ENCODE measurements around the gene SETDB1. TPM values are rescaled to one million over a fixed set of nuclear protein-coding genes. Genes with fewer than 3 reads are reported as not detected.
A peak's percentile ranks its signal among the peaks of the same experiment; 100 is the strongest.

SETDB1 gene
- total and polyA plus RNA-seq, 2 of the 13 experiments (the other 11 are each of a cell fraction or from before 2014, with no cell fraction given) = 33.1 to 34.6 TPM

DNA sequence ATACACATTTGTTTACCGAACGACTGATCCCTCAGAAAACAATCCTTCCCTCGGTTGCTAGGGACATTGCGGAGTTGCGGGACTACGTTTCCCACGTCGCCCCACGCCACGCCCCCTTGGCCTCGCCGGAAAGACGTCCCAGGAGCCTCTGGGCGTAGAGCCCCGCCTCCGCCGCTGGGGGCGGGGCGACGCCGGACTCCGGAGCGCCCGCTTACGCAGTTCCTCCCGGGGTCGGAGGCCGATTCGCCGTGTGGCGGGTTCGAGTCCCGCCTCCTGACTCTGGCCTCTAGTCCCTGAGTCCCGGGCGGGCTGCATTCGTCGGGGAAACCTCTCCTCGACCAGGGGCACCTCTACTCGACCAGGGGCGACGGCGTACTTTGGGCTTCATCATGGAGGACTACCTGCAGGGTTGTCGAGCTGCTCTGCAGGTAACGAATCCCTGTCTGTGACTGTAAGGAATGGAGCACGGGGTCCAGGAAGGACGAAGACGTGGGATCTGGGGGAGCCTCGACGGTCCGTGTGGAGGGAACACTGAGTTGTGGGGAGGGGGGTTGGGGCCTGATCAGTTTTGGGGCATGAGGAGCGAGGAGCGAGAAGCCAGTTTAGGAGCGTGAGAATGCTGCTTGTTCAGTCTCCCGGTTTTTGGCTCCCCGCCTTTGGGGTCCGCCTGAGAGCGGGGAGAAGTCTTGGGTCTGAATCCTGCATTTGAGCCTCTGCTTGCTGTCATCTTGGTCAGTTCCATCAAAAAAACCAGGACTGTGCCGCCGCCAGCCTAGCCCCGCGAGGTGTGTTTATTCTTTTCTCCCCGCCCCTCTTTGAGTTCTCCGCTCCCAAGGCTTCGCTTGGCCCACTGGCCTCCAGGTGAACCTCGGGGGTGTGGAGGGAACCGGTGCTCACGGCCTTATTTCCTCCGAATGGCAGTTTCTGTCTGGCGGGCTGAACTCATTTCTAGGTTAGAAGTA, 82.4 kb downstream of the SETDB1 start, which contains the start of gene PRUNE1 (continued):
- TF ChIP-seq, protein P1, sequence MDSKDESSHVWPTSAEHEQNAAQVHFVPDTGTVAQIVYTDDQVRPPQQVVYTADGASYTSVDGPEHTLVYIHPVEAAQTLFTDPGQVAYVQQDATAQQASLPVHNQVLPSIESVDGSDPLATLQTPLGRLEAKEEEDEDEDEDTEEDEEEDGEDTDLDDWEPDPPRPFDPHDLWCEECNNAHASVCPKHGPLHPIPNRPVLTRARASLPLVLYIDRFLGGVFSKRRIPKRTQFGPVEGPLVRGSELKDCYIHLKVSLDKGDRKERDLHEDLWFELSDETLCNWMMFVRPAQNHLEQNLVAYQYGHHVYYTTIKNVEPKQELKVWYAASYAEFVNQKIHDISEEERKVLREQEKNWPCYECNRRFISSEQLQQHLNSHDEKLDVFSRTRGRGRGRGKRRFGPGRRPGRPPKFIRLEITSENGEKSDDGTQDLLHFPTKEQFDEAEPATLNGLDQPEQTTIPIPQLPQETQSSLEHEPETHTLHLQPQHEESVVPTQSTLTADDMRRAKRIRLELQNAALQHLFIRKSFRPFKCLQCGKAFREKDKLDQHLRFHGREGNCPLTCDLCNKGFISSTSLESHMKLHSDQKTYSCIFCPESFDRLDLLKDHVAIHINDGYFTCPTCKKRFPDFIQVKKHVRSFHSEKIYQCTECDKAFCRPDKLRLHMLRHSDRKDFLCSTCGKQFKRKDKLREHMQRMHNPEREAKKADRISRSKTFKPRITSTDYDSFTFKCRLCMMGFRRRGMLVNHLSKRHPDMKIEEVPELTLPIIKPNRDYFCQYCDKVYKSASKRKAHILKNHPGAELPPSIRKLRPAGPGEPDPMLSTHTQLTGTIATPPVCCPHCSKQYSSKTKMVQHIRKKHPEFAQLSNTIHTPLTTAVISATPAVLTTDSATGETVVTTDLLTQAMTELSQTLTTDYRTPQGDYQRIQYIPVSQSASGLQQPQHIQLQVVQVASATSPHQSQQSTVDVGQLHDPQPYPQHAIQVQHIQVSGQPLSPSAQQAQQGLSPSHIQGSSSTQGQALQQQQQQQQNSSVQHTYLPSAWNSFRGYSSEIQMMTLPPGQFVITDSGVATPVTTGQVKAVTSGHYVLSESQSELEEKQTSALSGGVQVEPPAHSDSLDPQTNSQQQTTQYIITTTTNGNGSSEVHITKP (CRISPR knock-in tag; IDR thresholded peaks at IDR 0.05; ENCODE audit: low read depth) = no peak; the same call in 1 of the 2 replicates
- TF ChIP-seq ZNF558 (CRISPR knock-in tag; IDR thresholded peaks at IDR 0.05; ENCODE audit: borderline replicate concordance) (no peak), ZNF616 (CRISPR knock-in tag; IDR thresholded peaks at IDR 0.05; ENCODE audit: low read depth) (no peak), ZNF263 (CRISPR knock-in tag; IDR thresholded peaks at IDR 0.05) (peak; percentile 34; the same call in 1 of the 2 replicates), MAZ (IDR thresholded peaks at IDR 0.05; ENCODE audit: borderline replicate concordance, low read depth, low read length) (peak; percentile 72; the same call in 1 of the 2 replicates), MAZ (CRISPR knock-in tag; IDR thresholded peaks at IDR 0.05; ENCODE audit: low read depth) (peak; percentile 63), TMF1 (CRISPR knock-in tag; IDR thresholded peaks at IDR 0.05; ENCODE audit: low read depth) (peak; percentile 28; the same call in 1 of the 2 replicates), TOPORS (CRISPR knock-in tag; IDR thresholded peaks at IDR 0.05) (peak; percentile 65; the same call in 1 of the 2 replicates), ZNF549 (CRISPR knock-in tag; IDR thresholded peaks at IDR 0.05) (no peak), ZNF264 (CRISPR knock-in tag; IDR thresholded peaks at IDR 0.05) (0 out of 2 replicates have a peak, but pooled peaks have one; percentile 17), MAFK (conservative IDR thresholded peaks at IDR 0.05 in 1 of 2, IDR thresholded peaks at IDR 0.05 in 1 of 2; ENCODE audit: low read length in 2 of 2) (no peak), ZNF317 (CRISPR knock-in tag; IDR thresholded peaks at IDR 0.05) (0 out of 2 replicates have a peak, but pooled peaks have one; percentile 37), MAFG (CRISPR knock-in tag; IDR thresholded peaks at IDR 0.05) (no peak), NAIF1 (CRISPR knock-in tag; IDR thresholded peaks at IDR 0.05; ENCODE audit: borderline replicate concordance) (peak; percentile 78; the same call in 1 of the 2 replicates), TBX3 (IDR thresholded peaks at IDR 0.05; ENCODE audit: borderline replicate concordance) (0 out of 2 replicates have a peak, but pooled peaks have one; percentile 4), NR2C2 (CRISPR knock-in tag; IDR thresholded peaks at IDR 0.05; ENCODE audit: borderline replicate concordance) (peak; percentile 93), ZFP41 (CRISPR knock-in tag; IDR thresholded peaks at IDR 0.05; ENCODE audit: borderline replicate concordance) (no peak)
- TF ChIP-seq, protein P2, sequence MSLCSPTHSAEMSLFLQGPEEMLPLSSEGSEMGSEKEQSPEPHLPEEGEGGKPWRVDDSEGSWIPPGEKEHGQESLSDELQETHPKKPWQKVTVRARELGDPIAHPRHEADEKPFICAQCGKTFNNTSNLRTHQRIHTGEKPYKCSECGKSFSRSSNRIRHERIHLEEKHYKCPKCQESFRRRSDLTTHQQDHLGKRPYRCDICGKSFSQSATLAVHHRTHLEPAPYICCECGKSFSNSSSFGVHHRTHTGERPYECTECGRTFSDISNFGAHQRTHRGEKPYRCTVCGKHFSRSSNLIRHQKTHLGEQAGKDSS (CRISPR knock-in tag; IDR thresholded peaks at IDR 0.05; ENCODE audit: borderline replicate concordance, low read depth) = no peak
- TF ChIP-seq, protein P3, sequence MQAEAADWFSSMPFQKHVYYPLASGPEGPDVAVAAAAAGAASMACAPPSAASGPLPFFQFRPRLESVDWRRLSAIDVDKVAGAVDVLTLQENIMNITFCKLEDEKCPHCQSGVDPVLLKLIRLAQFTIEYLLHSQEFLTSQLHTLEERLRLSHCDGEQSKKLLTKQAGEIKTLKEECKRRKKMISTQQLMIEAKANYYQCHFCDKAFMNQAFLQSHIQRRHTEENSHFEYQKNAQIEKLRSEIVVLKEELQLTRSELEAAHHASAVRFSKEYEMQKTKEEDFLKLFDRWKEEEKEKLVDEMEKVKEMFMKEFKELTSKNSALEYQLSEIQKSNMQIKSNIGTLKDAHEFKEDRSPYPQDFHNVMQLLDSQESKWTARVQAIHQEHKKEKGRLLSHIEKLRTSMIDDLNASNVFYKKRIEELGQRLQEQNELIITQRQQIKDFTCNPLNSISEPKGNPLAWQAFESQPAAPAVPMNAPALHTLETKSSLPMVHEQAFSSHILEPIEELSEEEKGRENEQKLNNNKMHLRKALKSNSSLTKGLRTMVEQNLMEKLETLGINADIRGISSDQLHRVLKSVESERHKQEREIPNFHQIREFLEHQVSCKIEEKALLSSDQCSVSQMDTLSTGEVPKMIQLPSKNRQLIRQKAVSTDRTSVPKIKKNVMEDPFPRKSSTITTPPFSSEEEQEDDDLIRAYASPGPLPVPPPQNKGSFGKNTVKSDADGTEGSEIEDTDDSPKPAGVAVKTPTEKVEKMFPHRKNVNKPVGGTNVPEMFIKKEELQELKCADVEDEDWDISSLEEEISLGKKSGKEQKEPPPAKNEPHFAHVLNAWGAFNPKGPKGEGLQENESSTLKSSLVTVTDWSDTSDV (CRISPR knock-in tag; IDR thresholded peaks at IDR 0.05) = no peak
